HepG2 (cell line): Measurements from ENCODE around the gene SETD1A. TPM values are rescaled to one million over a fixed set of nuclear protein-coding genes. Genes with fewer than 3 reads are reported as not detected.

Source experiments
- ATF1 ChIP-seq: IDR thresholded peaks from 2 replicates; pipeline ENCODE4 v1.6.1; 2016; ENCODE audit warnings: mild to moderate bottlenecking, control low read depth
- CAMTA2 ChIP-seq: sonication (generic); formaldehyde crosslinking; IDR thresholded peaks from 2 replicates; pipeline ENCODE4 v1.4.0; 2020; ENCODE audit warnings: mild to moderate bottlenecking, missing genetic modification reagents, borderline replicate concordance
- FOXA3 ChIP-seq: IDR thresholded peaks from 2 replicates; pipeline ENCODE4 v1.6.1; 2016; ENCODE audit warnings: missing genetic modification reagents, missing compliant biosample characterization
- GATAD1 ChIP-seq: IDR thresholded peaks from 2 replicates; pipeline ENCODE4 v1.6.1; 2016; ENCODE audit warnings: missing genetic modification reagents, missing compliant biosample characterization
- GZF1 ChIP-seq: sonication (generic); formaldehyde crosslinking; IDR thresholded peaks from 2 replicates; pipeline ENCODE4 v1.5.1; 2020; ENCODE audit warnings: mild to moderate bottlenecking, missing genetic modification reagents
- HDAC6 ChIP-seq: fragments of 200-600 bp; sonication (generic); IDR thresholded peaks from 2 replicates; pipeline ENCODE4 v1.7.0; 2017; ENCODE audit warnings: mild to moderate bottlenecking, antibody characterized with exemption, low read length, low read depth
- HIC2 ChIP-seq: sonication (generic); formaldehyde crosslinking; IDR thresholded peaks from 2 replicates; pipeline ENCODE4 v1.9.0; 2022; ENCODE audit warnings: low read depth, missing genetic modification reagents
- IKZF4 ChIP-seq: sonication (generic); formaldehyde crosslinking; IDR thresholded peaks from 2 replicates; pipeline ENCODE4 v1.5.1; 2020; ENCODE audit warnings: borderline replicate concordance, mild to moderate bottlenecking, low read depth, missing genetic modification reagents; ENCODE audit errors: not compliant biosample characterization
- JARID2 ChIP-seq: sonication (generic); formaldehyde crosslinking; IDR thresholded peaks from 2 replicates; pipeline ENCODE4 v1.8.1; 2023; ENCODE audit warnings: missing genetic modification reagents, inconsistent platforms; ENCODE audit not compliant: insufficient replicate concordance
- MED13 ChIP-seq: sonication (generic); formaldehyde crosslinking; IDR thresholded peaks from 2 replicates; pipeline ENCODE4 v1.5.0; 2020; ENCODE audit warnings: missing genetic modification reagents
- MEIS2 ChIP-seq: sonication (generic); formaldehyde crosslinking; IDR thresholded peaks from 2 replicates; pipeline ENCODE4 v1.9.0; 2021; ENCODE audit warnings: mild to moderate bottlenecking, missing genetic modification reagents
- NFKB2 ChIP-seq: sonication (generic); formaldehyde crosslinking; IDR thresholded peaks from 2 replicates; pipeline ENCODE4 v1.4.0; 2020; ENCODE audit warnings: missing genetic modification reagents, borderline replicate concordance
- POGZ ChIP-seq: sonication (generic); formaldehyde crosslinking; IDR thresholded peaks from 2 replicates; pipeline ENCODE4 v1.4.0; 2020; ENCODE audit warnings: mild to moderate bottlenecking, missing genetic modification reagents
- SOX13 ChIP-seq, 3 experiments: fragments of 450-650 bp in 1 of 3; sonication (generic) in 1 of 3; formaldehyde crosslinking in 1 of 3; IDR thresholded peaks in 2 of 3; conservative IDR thresholded peaks in 1 of 3; 2 replicates each; pipeline versions ENCODE4 v1.5.0 to v1.6.1; 2016 to 2020; ENCODE audit warnings: antibody characterized with exemption in 1 of 3, mild to moderate bottlenecking in 1 of 3, missing compliant biosample characterization in 1 of 3, missing genetic modification reagents in 1 of 3, moderate library complexity in 1 of 3
- SRF ChIP-seq: IDR thresholded peaks from 2 replicates; pipeline ENCODE4 v1.6.1; 2011; ENCODE audit warnings: mild to moderate bottlenecking, low read depth, low read length, moderate library complexity
- ZBTB14 ChIP-seq: sonication (generic); formaldehyde crosslinking; IDR thresholded peaks from 2 replicates; pipeline ENCODE4 v1.4.0; 2020; ENCODE audit warnings: missing genetic modification reagents
- ZEB1 ChIP-seq: IDR thresholded peaks from 2 replicates; pipeline ENCODE4 v1.6.1; 2012; ENCODE audit warnings: mild to moderate bottlenecking, low read depth, inconsistent platforms; ENCODE audit not compliant: insufficient replicate concordance
- ZMYM4 ChIP-seq: sonication (generic); formaldehyde crosslinking; IDR thresholded peaks from 2 replicates; pipeline ENCODE4 v1.8.1; 2023; ENCODE audit warnings: mild to moderate bottlenecking, missing genetic modification reagents
- ZNF333 ChIP-seq: sonication (generic); formaldehyde crosslinking; IDR thresholded peaks from 2 replicates; pipeline ENCODE4 v1.4.0; 2020; ENCODE audit warnings: mild to moderate bottlenecking, missing genetic modification reagents, borderline replicate concordance
- ZNF564 ChIP-seq: sonication (generic); formaldehyde crosslinking; IDR thresholded peaks from 2 replicates; pipeline ENCODE4 v1.8.1; 2023; ENCODE audit warnings: mild to moderate bottlenecking, missing genetic modification reagents
- ZNF710 ChIP-seq: sonication (generic); formaldehyde crosslinking; IDR thresholded peaks from 2 replicates; pipeline ENCODE4 v1.5.0; 2020; ENCODE audit warnings: mild to moderate bottlenecking, missing genetic modification reagents, borderline replicate concordance
- ZNF746 ChIP-seq: sonication (generic); formaldehyde crosslinking; IDR thresholded peaks from 2 replicates; pipeline ENCODE4 v1.8.0; 2022; ENCODE audit warnings: mild to moderate bottlenecking, missing genetic modification reagents
- ZNF761 ChIP-seq: sonication (generic); formaldehyde crosslinking; conservative IDR thresholded peaks from 2 replicates; pipeline ENCODE4 v1.4.0; 2020; ENCODE audit warnings: mild to moderate bottlenecking, missing genetic modification reagents
- polyA plus RNA-seq, 8 experiments: library from polyadenylated mRNA; depleted of rRNA in 3 of 8; stranded (reverse) in 7 of 8; unstranded in 1 of 8; fragments of >200 nt; fragmentation: Illumina TruSeq in 4 of 8; extraction: Trizol in 4 of 8; gene quantifications; 2 replicates each; pipeline versions ENCODE4 v1.2.1 to v1.2.3, GENCODE V29; 2011 to 2016; ENCODE audit warnings: low read depth in 4 of 8, missing spikeins in 1 of 8, mixed read lengths in 1 of 8; ENCODE audit not compliant: insufficient read depth in 1 of 8
- total RNA-seq, 5 experiments: library from RNA; depleted of rRNA; stranded (reverse); fragments of >200 nt; fragmentation: Illumina TruSeq; extraction: Trizol; gene quantifications; 2 replicates each; pipeline ENCODE4 v1.2.3, GENCODE V29; 2016; ENCODE audit warnings: low read depth in 1 of 5

Gene SETD1A
- total and polyA plus RNA-seq, 2 of the 13 experiments (the other 11 are each of a cell fraction or from before 2014, with no cell fraction given) = 3.8 to 5.6 TPM

GRCh38 chr16:30957456-30958174 lies at the start of gene SETD1A (continued):
- peak; percentile 87 for TF ChIP-seq ZBTB14 (CRISPR knock-in tag)
- 0 out of 2 replicates have a peak, but pooled peaks have one; percentile 12 for TF ChIP-seq ZNF761 (CRISPR knock-in tag)
- peak; percentile 94 for TF ChIP-seq GATAD1 (CRISPR knock-in tag)
- peak; percentile 23 for TF ChIP-seq JARID2 (CRISPR knock-in tag)
- no peak; the same call in 1 of the 2 replicates for TF ChIP-seq SRF
- no peak for TF ChIP-seq IKZF4 (CRISPR knock-in tag)
- TF ChIP-seq NFKB2 (CRISPR knock-in tag) = peak; percentile 72; the same call in 1 of the 2 replicates
- no peak for TF ChIP-seq SOX13 (IDR thresholded peaks at IDR 0.05)
- no peak; a peak in 1 of 4 replicates for TF ChIP-seq SOX13 (CRISPR knock-in tag; conservative IDR thresholded peaks at IDR 0.05 in 1 of 2, IDR thresholded peaks at IDR 0.05 in 1 of 2)
- TF ChIP-seq ZNF564 (CRISPR knock-in tag) = 0 out of 2 replicates have a peak, but pooled peaks have one; percentile 16
- peak; percentile 10; the same call in 1 of the 2 replicates for TF ChIP-seq ZNF710 (CRISPR knock-in tag)
- peak; percentile 25 for TF ChIP-seq FOXA3 (CRISPR knock-in tag)
- TF ChIP-seq POGZ (CRISPR knock-in tag) = peak; percentile 62; the same call in 1 of the 2 replicates
- peak; percentile 66; the same call in 1 of the 2 replicates for TF ChIP-seq GZF1 (CRISPR knock-in tag)
- 0 out of 2 replicates have a peak, but pooled peaks have one; percentile 30 for TF ChIP-seq CAMTA2
- no peak; the same call in none of the 2 replicates for TF ChIP-seq ZNF746 (CRISPR knock-in tag)
- 0 out of 2 replicates have a peak, but pooled peaks have one; percentile 47 for TF ChIP-seq HIC2 (CRISPR knock-in tag)
- TF ChIP-seq MED13 (CRISPR knock-in tag) = no peak; the same call in 1 of the 2 replicates
- TF ChIP-seq ZNF333 (CRISPR knock-in tag) = peak; percentile 74; the same call in 1 of the 2 replicates
- TF ChIP-seq ZMYM4 = peak; percentile 62
- TF ChIP-seq ZEB1 = peak; percentile 26
- peak; percentile 85 for TF ChIP-seq ATF1 (CRISPR knock-in tag)
- TF ChIP-seq MEIS2 (CRISPR knock-in tag) = peak; percentile 65
- TF ChIP-seq HDAC6 = peak; percentile 85; the same call in 1 of the 2 replicates
